GM18873 (cell line): ENCODE measurements around the gene TRIML1.

Source experiments
- ATAC-seq: cut with Tn5 transposase; IDR thresholded peaks from one replicate; pipeline ENCODE4 v1.9.1; 2021; ENCODE audit warnings: mild to moderate bottlenecking, moderate library complexity, moderate number of reproducible peaks; ENCODE audit not compliant: unreplicated experiment, low FRiP score

Gene TRIML1

GRCh38 chr4:188139141-188139540 lies at the start of gene TRIML1:
TSS of gene TRIML1 (plus strand) at chr4:188139441. CDS start at chr4:188139559, 118 bp downstream.
- no peak for ATAC-seq

GRCh38 chr4:188092824-188093223 lies 46.4 kb upstream of the TRIML1 start:
- no peak for ATAC-seq

GRCh38 chr4:188106454-188106853 lies 32.8 kb upstream of the TRIML1 start:
- no peak for ATAC-seq

- ATAC-seq = no peak
Measured at GRCh38 chr4:188107931-188108843, 31.1 kb upstream of the TRIML1 start.

- ATAC-seq = no peak
Measured at GRCh38 chr4:188109157-188109755, 30.0 kb upstream of the TRIML1 start, which contains the start of gene TRIML2. TSS of gene TRIML2 (minus strand) at chr4:188109603. CDS start at chr4:188105368, 4,235 bp downstream.

- ATAC-seq = no peak
Measured at GRCh38 chr4:188110036-188110435, 29.2 kb upstream of the TRIML1 start.

- ATAC-seq = no peak
Measured at GRCh38 chr4:188110741-188111471, 28.3 kb upstream of the TRIML1 start.

- no peak for ATAC-seq
Measured at GRCh38 chr4:188111955-188112354, 27.3 kb upstream of the TRIML1 start.

GRCh38 chr4:188113156-188113555 lies 26.1 kb upstream of the TRIML1 start:
- ATAC-seq = no peak

GRCh38 chr4:188117631-188118324 lies 21.5 kb upstream of the TRIML1 start:
- ATAC-seq = no peak

GRCh38 chr4:188121530-188121929 lies 17.7 kb upstream of the TRIML1 start:
- no peak for ATAC-seq

GRCh38 chr4:188127214-188127874 lies 11.9 kb upstream of the TRIML1 start:
- ATAC-seq = no peak

- ATAC-seq = no peak
Measured at GRCh38 chr4:188130355-188130754, 8.9 kb upstream of the TRIML1 start.

- ATAC-seq = no peak
Measured at GRCh38 chr4:188132232-188132631, 7.0 kb upstream of the TRIML1 start.

- ATAC-seq = no peak
Measured at GRCh38 chr4:188138227-188138626, 1.0 kb upstream of the TRIML1 start.

GRCh38 chr4:188139671-188140070 lies 430 bp downstream of the TRIML1 start:
- no peak for ATAC-seq

GRCh38 chr4:188143731-188144130 lies 4.5 kb downstream of the TRIML1 start:
- ATAC-seq = no peak

- no peak for ATAC-seq
Measured at GRCh38 chr4:188145601-188146000, 6.4 kb downstream of the TRIML1 start.

- no peak for ATAC-seq
Measured at GRCh38 chr4:188146618-188147017, 7.4 kb downstream of the TRIML1 start.

GRCh38 chr4:188147176-188147575 lies 7.9 kb downstream of the TRIML1 start:
- no peak for ATAC-seq
